K562 (cell line): ENCODE measurements around the gene GIPC3. TPM values are rescaled to one million over a fixed set of nuclear protein-coding genes. Genes with fewer than 3 reads are reported as not detected.

ENCODE experiments used
- ATAC-seq: fragments of 200-7000 bp; cut with Tn5 transposase; 3 replicates; pipeline ENCODE4 v1.9.1; 2020; ENCODE audit warnings: moderate library complexity
- BruUV-seq: library from RNA; stranded (reverse); fragments of 400-500 nt; replicated peaks from 2 replicates; lab custom pipeline; 2021; lab: Mats Ljungman, UMichigan
- CTCF ChIA-PET: fragments of 300-600 bp; formaldehyde crosslinking; extraction: SDS; loops from one replicate; lab custom pipeline; 2021; ENCODE audit warnings: low intra/inter-chr PET ratio; lab: Yijun Ruan, JAX
- POLR2A ChIA-PET: fragments of 300-600, 350-650 bp; sonication (Branson Sonifier 250); formaldehyde crosslinking; extraction: SDS; loops from one replicate; lab custom pipeline; 2021; ENCODE audit warnings: antibody characterized with exemption, inconsistent platforms; lab: Yijun Ruan, JAX
- DNase-seq, 4 experiments: peaks; one replicate each; pipeline versions ENCODE4 v3.0.0 to v3.0.0-alpha.2; 2011 to 2018; ENCODE audit warnings: low spot score in 3 of 4, mixed read lengths in 3 of 4; ENCODE audit errors: extremely low read depth in 1 of 4
- FAIRE-seq: peaks from 2 replicates; lab custom pipeline; 2011; peaks lifted over from hg19 to GRCh38; lab: Jason Lieb, UNC
- H2AFZ ChIP-seq: 2 replicates; pipeline ENCODE4 v1.6.0; 2011; ENCODE audit warnings: low read depth, low read length, control low read depth, inconsistent platforms
- H3K27ac ChIP-seq: fragments of 200-600 bp; 3 replicates; pipeline ENCODE4 v1.8.0; 2011; ENCODE audit warnings: low read depth, mild to moderate bottlenecking, control low read depth, inconsistent platforms, low read length, moderate library complexity, mixed read lengths; ENCODE audit errors: extremely low read depth
- H3K27me3 ChIP-seq, 2 experiments: fragments of 300-600 bp in 1 of 2; 2 replicates in 1 of 2; 3 replicates in 1 of 2; pipeline versions ENCODE4 v1.6.0 to v1.8.0; 2011; ENCODE audit warnings: inconsistent platforms in 2 of 2, low read length in 2 of 2, mild to moderate bottlenecking in 1 of 2, mixed read lengths in 1 of 2, moderate library complexity in 1 of 2; ENCODE audit not compliant: control insufficient read depth in 2 of 2, insufficient read depth in 2 of 2
- H3K36me3 ChIP-seq: fragments of 300-600 bp; 3 replicates; pipeline ENCODE4 v1.8.0; 2011; ENCODE audit warnings: mild to moderate bottlenecking, low read length, inconsistent platforms; ENCODE audit not compliant: control insufficient read depth, insufficient read depth
- H3K4me1 ChIP-seq, 2 experiments: fragments of 200-600 bp in 1 of 2; replicated peaks in 1 of 2; 2 replicates in 1 of 2; 3 replicates in 1 of 2; pipeline versions ENCODE4 v1.5.1 to v1.8.0; 2011; ENCODE audit warnings: inconsistent platforms in 2 of 2, low read length in 2 of 2, mild to moderate bottlenecking in 1 of 2, mixed read lengths in 1 of 2, moderate library complexity in 1 of 2; ENCODE audit not compliant: control insufficient read depth in 2 of 2, insufficient read depth in 2 of 2
- H3K4me2 ChIP-seq: 2 replicates; pipeline ENCODE4 v1.6.1; 2011; ENCODE audit warnings: low read length, control low read depth, inconsistent platforms, mixed read lengths; ENCODE audit not compliant: insufficient read depth
- H3K4me3 ChIP-seq: fragments of 200-600 bp; sonication (generic), shearing (Covaris generic); 2 replicates; pipeline ENCODE4 v1.5.1; 2016; ENCODE audit warnings: control low read depth, inconsistent platforms
- H3K79me2 ChIP-seq: fragments of 200-600 bp; 3 replicates; pipeline ENCODE4 v1.8.0; 2011; ENCODE audit warnings: low read length, inconsistent platforms; ENCODE audit not compliant: control insufficient read depth, insufficient read depth
- H3K9ac ChIP-seq, 2 experiments: 2 replicates each; pipeline versions ENCODE4 v1.6.0 to v1.6.1; 2011; ENCODE audit warnings: low read depth in 2 of 2, low read length in 2 of 2, control low read depth in 1 of 2, inconsistent platforms in 1 of 2, mild to moderate bottlenecking in 1 of 2, mixed read lengths in 1 of 2; ENCODE audit not compliant: insufficient read depth in 1 of 2
- H3K9me1 ChIP-seq: one replicate; pipeline ENCODE4 v1.6.0; 2011; ENCODE audit warnings: inconsistent platforms, mild to moderate bottlenecking, low read length, moderate library complexity; ENCODE audit not compliant: control insufficient read depth, insufficient read depth
- H3K9me3 ChIP-seq: replicated peaks from 2 replicates; pipeline ENCODE4 v1.5.1; 2011; ENCODE audit warnings: low read depth, low read length, inconsistent platforms; ENCODE audit not compliant: control insufficient read depth, insufficient read depth
- H4K20me1 ChIP-seq: replicated peaks from 2 replicates; pipeline ENCODE4 v1.6.1; 2011; ENCODE audit warnings: low read length, inconsistent platforms, mixed read lengths; ENCODE audit not compliant: control insufficient read depth, insufficient read depth
- GTF2A2 ChIP-seq: IDR thresholded peaks from 2 replicates; pipeline ENCODE4 v1.6.1; 2016; ENCODE audit warnings: mild to moderate bottlenecking, missing genetic modification characterization, missing compliant biosample characterization
- NR1H2 ChIP-seq: sonication (generic); formaldehyde crosslinking; IDR thresholded peaks from 2 replicates; pipeline ENCODE4 v1.4.0; 2020; ENCODE audit warnings: mild to moderate bottlenecking, missing genetic modification reagents
- RAD51 ChIP-seq: fragments of 450-650 bp; IDR thresholded peaks from 2 replicates; pipeline ENCODE4 v1.7.1; 2016; ENCODE audit warnings: low read depth, mild to moderate bottlenecking, borderline replicate concordance
- ZFP36 ChIP-seq: fragments of 150-350 bp; IDR thresholded peaks from 2 replicates; pipeline ENCODE4 v1.6.1; 2018; ENCODE audit warnings: low read length, low read depth; ENCODE audit not compliant: partially characterized antibody
- WGBS: fragments of 100-300 bp; shearing (Covaris generic); methylation state at CpG from one replicate; pipeline ENCODE4 v1.1.6; 2016; ENCODE audit warnings: low coverage, mixed read lengths; ENCODE audit not compliant: insufficient coverage; ENCODE audit errors: missing lambda C conversion rate; 5-methylcytosine and 5-hydroxymethylcytosine counted together
- in situ Hi-C: fragments of 300-500 bp; cut with MboI; formaldehyde crosslinking; loops from 4 replicates; pipeline ENCODE4 v1.15.0; 2018; ENCODE audit warnings: inconsistent platforms, mixed read lengths
- intact Hi-C: fragments of 100-400 bp; cut with micrococcal nuclease; formaldehyde crosslinking; loops from 2 replicates; pipeline ENCODE4 v1.14.2; 2022
- polyA plus RNA-seq, 8 experiments: library from polyadenylated mRNA; depleted of rRNA in 4 of 8; stranded (reverse) in 5 of 8; unstranded in 3 of 8; fragments of >200 nt; fragmentation: Nextera tagmentation in 2 of 8; fragmentation: Illumina TruSeq in 1 of 8; extraction: Ambion mirVana in 2 of 8; extraction: Trizol in 1 of 8; gene quantifications; 2 replicates each; pipeline versions ENCODE4 v1.2.1 to v1.2.3, GENCODE V29; 2011 to 2014; ENCODE audit warnings: inconsistent platforms in 1 of 8, missing spikeins in 1 of 8
- total RNA-seq, 7 experiments: library from RNA; depleted of rRNA in 6 of 7; stranded (reverse); fragments of >200 nt in 6 of 7; fragmentation: Illumina TruSeq in 2 of 7; extraction: Trizol in 2 of 7; gene quantifications; 2 replicates each; pipeline versions ENCODE4 v1.2.1 to v1.2.3, GENCODE V29; 2011 to 2021; ENCODE audit warnings: low replicate concordance in 1 of 7
- TF ChIP-seq, protein P1 (sequence below): fragments of 450-650 bp; formaldehyde crosslinking; IDR thresholded peaks from 2 replicates; pipeline ENCODE4 v1.4.0; 2022; ENCODE audit warnings: mild to moderate bottlenecking, moderate library complexity

Gene GIPC3
- total and polyA plus RNA-seq, 9 of the 15 experiments (the other 6 are each of a cell fraction or from before 2014, with no cell fraction given): 0.03 to 3.6 (median 1.5) TPM; not detected in 1

DNA sequence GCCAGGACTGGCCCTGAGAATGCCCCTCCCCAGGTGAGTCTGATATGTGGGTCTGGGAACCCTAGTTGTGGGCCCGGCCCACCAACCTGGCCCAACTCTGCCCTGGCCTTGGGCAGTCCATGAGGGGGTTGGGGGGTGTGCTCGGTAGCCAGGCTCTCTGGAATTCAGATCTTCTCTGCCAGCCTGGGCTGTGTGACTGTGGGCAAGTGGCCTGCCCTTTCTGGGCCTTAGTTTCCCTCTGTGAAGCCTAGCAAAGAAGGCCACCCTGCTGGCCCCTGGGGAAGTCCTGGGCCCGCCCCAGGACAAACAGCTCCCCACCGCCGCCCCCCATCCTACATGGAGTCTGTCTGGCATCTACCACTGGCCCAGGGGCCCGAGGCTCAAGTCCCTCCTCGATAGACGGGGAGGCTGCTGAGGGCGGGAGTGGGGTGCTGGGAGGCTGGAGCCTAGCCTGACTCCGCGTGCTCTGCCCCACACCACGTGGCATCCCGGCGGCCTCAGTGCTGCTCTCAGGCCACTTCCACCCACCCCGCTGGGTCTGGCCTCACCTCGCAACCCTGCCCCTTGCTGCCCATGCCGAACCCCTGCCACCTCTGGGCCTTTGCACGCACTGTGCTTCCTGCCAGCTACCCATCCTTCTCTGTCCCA lies 29.7 kb downstream of the GIPC3 start:
- no peak for ATAC-seq
- TF ChIP-seq NR1H2 (CRISPR knock-in tag) (no peak), RAD51 (no peak), ZFP36 (peak; percentile 56), GTF2A2 (tag) (no peak)
- TF ChIP-seq, protein P1, sequence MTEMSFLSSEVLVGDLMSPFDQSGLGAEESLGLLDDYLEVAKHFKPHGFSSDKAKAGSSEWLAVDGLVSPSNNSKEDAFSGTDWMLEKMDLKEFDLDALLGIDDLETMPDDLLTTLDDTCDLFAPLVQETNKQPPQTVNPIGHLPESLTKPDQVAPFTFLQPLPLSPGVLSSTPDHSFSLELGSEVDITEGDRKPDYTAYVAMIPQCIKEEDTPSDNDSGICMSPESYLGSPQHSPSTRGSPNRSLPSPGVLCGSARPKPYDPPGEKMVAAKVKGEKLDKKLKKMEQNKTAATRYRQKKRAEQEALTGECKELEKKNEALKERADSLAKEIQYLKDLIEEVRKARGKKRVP (CRISPR knock-in tag): no peak
- TF ChIP-seq, all 486 proteins: peak for 1
- ChIA-PET CTCF (no interaction called here), POLR2A (interaction anchor here (0.6 to 1.0 kb wide), 3 partner anchors 12 to 120 kb away, joined by 3 to 4 read pairs (median 3); no protein-coding TSS in a partner anchor)
- H3K4me1 ChIP-seq: peaks cover 9 to 89% of the 10 kb centered on the region in 2 experiments
- H3K9me3 ChIP-seq: no peaks in the 10 kb centered on the region; the same call in 1 of the 2 replicates
- FAIRE-seq (no peak), DNase-seq (no peak)
- no peaks in the 10 kb centered on the region for H4K20me1 ChIP-seq
- no peak overlapping the region for H3K4me3 ChIP-seq
- H3K4me2 ChIP-seq: no peak overlapping the region
- H3K27me3 ChIP-seq: no peaks in the 10 kb centered on the region
- H3K9me1 ChIP-seq: no peaks in the 10 kb centered on the region
- peak overlapping the region in 1 of 2 experiments; percentile 43; a peak in 1 of 4 replicates for H3K9ac ChIP-seq
- intact Hi-C loops: no loop called here
- H3K79me2 ChIP-seq: peaks cover 6% of the 10 kb centered on the region; the same call in 2 of the 3 replicates
- no peak overlapping the region for H2AFZ ChIP-seq
- H3K36me3 ChIP-seq: peaks cover 79% of the 10 kb centered on the region
- BruUV-seq: no TSS peak
- 90% methylated on average over 9 of the region's 18 CpGs for WGBS
- no peak overlapping the region for H3K27ac ChIP-seq
- in situ Hi-C loops: no loop called here
